GM12878 (cell line): Measurements from ENCODE around the gene KRTAP2-4. TPM values are rescaled to one million over a fixed set of nuclear protein-coding genes. Genes with fewer than 3 reads are reported as not detected.
"Not testable (repeated sequence)": the region's sequence is repeated elsewhere in the genome, so short reads cannot be mapped to it uniquely, and the experiment has no call there.

Source experiments
- ATAC-seq: fragments of 200-7000 bp; cut with Tn5 transposase; 3 replicates; pipeline ENCODE4 v1.9.1; 2020; ENCODE audit warnings: mild to moderate bottlenecking, moderate library complexity
- BruUV-seq: library from RNA; stranded (reverse); fragments of 400-500 nt; replicated peaks from 2 replicates; lab custom pipeline; 2021; lab: Mats Ljungman, UMichigan
- CTCF ChIA-PET: fragments of 300-600 bp; sonication (Branson Sonifier 250); formaldehyde crosslinking; extraction: SDS; loops from one replicate; lab custom pipeline; 2021; ENCODE audit warnings: inconsistent platforms; lab: Yijun Ruan, JAX
- POLR2A ChIA-PET: fragments of 350-600 bp; formaldehyde crosslinking; extraction: SDS; loops from one replicate; lab custom pipeline; 2021; ENCODE audit warnings: inconsistent platforms; lab: Charles Lee
- RAD21 ChIA-PET: fragments of 300-600 bp; sonication (Branson Sonifier 250); formaldehyde crosslinking; loops from one replicate; lab custom pipeline; 2023; ENCODE audit warnings: antibody characterized with exemption; ENCODE audit not compliant: unreplicated experiment; lab: Charles Lee
- SMC1A ChIA-PET: fragments of 300-600 bp; sonication (Branson Sonifier 250); formaldehyde crosslinking; loops from one replicate; lab custom pipeline; 2023; ENCODE audit not compliant: unreplicated experiment, uncharacterized antibody; lab: Charles Lee
- DNase-seq: peaks from one replicate; pipeline ENCODE4 v3.0.0-alpha.2; 2011; ENCODE audit warnings: low read depth, low spot score
- FAIRE-seq: peaks from 3 replicates; lab custom pipeline; 2011; peaks lifted over from hg19 to GRCh38; lab: Jason Lieb, UNC
- H2AFZ ChIP-seq: 2 replicates; pipeline ENCODE4 v1.6.0; 2011; ENCODE audit warnings: low read depth, low read length, control low read depth; ENCODE audit not compliant: control insufficient read depth
- H3K27ac ChIP-seq: 2 replicates; pipeline ENCODE4 v1.5.1; 2011; ENCODE audit warnings: control low read depth; ENCODE audit not compliant: control insufficient read depth, insufficient read depth
- H3K27me3 ChIP-seq, 2 experiments: replicated peaks in 1 of 2; 2 replicates each; pipeline versions ENCODE4 v1.6.0 to v1.6.1; 2011; ENCODE audit warnings: low read length in 1 of 2; ENCODE audit not compliant: control insufficient read depth in 2 of 2, insufficient read depth in 2 of 2
- H3K36me3 ChIP-seq, 2 experiments: 2 replicates each; pipeline ENCODE4 v1.5.1; 2011; ENCODE audit warnings: low read length in 1 of 2; ENCODE audit not compliant: control insufficient read depth in 2 of 2, insufficient read depth in 2 of 2
- H3K4me1 ChIP-seq: 2 replicates; pipeline ENCODE4 v1.6.1; 2011; ENCODE audit warnings: mild to moderate bottlenecking, low read length, moderate library complexity, mixed read lengths; ENCODE audit not compliant: control insufficient read depth, insufficient read depth
- H3K4me2 ChIP-seq: 2 replicates; pipeline ENCODE4 v1.6.0; 2011; ENCODE audit warnings: control low read depth; ENCODE audit not compliant: control insufficient read depth, insufficient read depth
- H3K4me3 ChIP-seq: fragments of 200-600 bp; sonication (generic); 2 replicates; pipeline ENCODE4 v1.5.1; 2016
- H3K79me2 ChIP-seq: 2 replicates; pipeline ENCODE4 v1.6.0; 2011; ENCODE audit warnings: low read length; ENCODE audit not compliant: control insufficient read depth, insufficient read depth
- H3K9ac ChIP-seq: 2 replicates; pipeline ENCODE4 v1.8.0; 2011; ENCODE audit warnings: low read length, control low read depth, mixed read lengths; ENCODE audit not compliant: control insufficient read depth, insufficient read depth
- H3K9me3 ChIP-seq: replicated peaks from 3 replicates; pipeline ENCODE4 v1.5.1; 2011; ENCODE audit warnings: mild to moderate bottlenecking, low read length; ENCODE audit not compliant: control insufficient read depth, insufficient read depth
- H4K20me1 ChIP-seq: 2 replicates; pipeline ENCODE4 v1.6.0; 2011; ENCODE audit not compliant: control insufficient read depth, insufficient read depth
- CTCF ChIP-seq, 3 experiments: IDR thresholded peaks in 2 of 3; conservative IDR thresholded peaks in 1 of 3; 2 replicates each; pipeline ENCODE4 v1.5.1; 2011; ENCODE audit warnings: low read depth in 3 of 3, low read length in 3 of 3, mild to moderate bottlenecking in 3 of 3, control low read depth in 2 of 3, moderate library complexity in 2 of 3, inconsistent platforms in 1 of 3, mixed read lengths in 1 of 3; ENCODE audit not compliant: control insufficient read depth in 2 of 3, insufficient read depth in 1 of 3; ENCODE audit errors: extremely low read depth in 1 of 3
- SKIL ChIP-seq: fragments of 450-650 bp; IDR thresholded peaks from 2 replicates; pipeline ENCODE4 v1.6.1; 2017; ENCODE audit warnings: mild to moderate bottlenecking, low read depth, inconsistent platforms; ENCODE audit not compliant: poor library complexity, severe bottlenecking
- TCF7 ChIP-seq: IDR thresholded peaks from 2 replicates; pipeline ENCODE4 v1.6.1; 2014; ENCODE audit warnings: antibody characterized with exemption, borderline replicate concordance
- ZNF207 ChIP-seq: fragments of 450-650 bp; IDR thresholded peaks from 2 replicates; pipeline ENCODE4 v1.6.1; 2014; ENCODE audit warnings: antibody characterized with exemption, mild to moderate bottlenecking, borderline replicate concordance
- WGBS: methylation state at CpG from one replicate; pipeline ENCODE4 v1.1.6; 2016; ENCODE audit warnings: low lambda C conversion rate; ENCODE audit not compliant: insufficient replicate concordance, insufficient coverage; ENCODE audit errors: missing lambda C conversion rate; 5-methylcytosine and 5-hydroxymethylcytosine counted together
- in situ Hi-C: fragments of 300-500 bp; cut with MboI; formaldehyde crosslinking; loops from 9 replicates; pipeline ENCODE4 v1.14.3; 2018; ENCODE audit warnings: mixed read lengths
- intact Hi-C: fragments of 100-400 bp; cut with micrococcal nuclease; formaldehyde crosslinking; loops from one replicate; pipeline ENCODE4 v1.14.2; 2022; ENCODE audit not compliant: unreplicated experiment
- polyA plus RNA-seq, 11 experiments: library from polyadenylated mRNA; depleted of rRNA in 4 of 11; unstranded in 6 of 11; stranded (reverse) in 5 of 11; fragments of >200 nt; fragmentation: Nextera tagmentation in 4 of 11; fragmentation: Illumina TruSeq in 1 of 11; extraction: Ambion mirVana in 4 of 11; extraction: Trizol in 1 of 11; gene quantifications; 1 replicate in 1 of 11; 2 replicates in 10 of 11; pipeline versions ENCODE4 v1.2.1 to v1.2.3, GENCODE V29; 2011 to 2016; ENCODE audit warnings: inconsistent platforms in 2 of 11, missing spikeins in 2 of 11, low read depth in 1 of 11
- total RNA-seq, 4 experiments: library from RNA; depleted of rRNA in 3 of 4; stranded (reverse); fragments of >200 nt in 3 of 4; fragmentation: Illumina TruSeq in 1 of 4; extraction: Trizol in 1 of 4; gene quantifications; 2 replicates each; pipeline versions ENCODE4 v1.2.1 to v1.2.3, GENCODE V29; 2013 to 2021

Gene KRTAP2-4
- total and polyA plus RNA-seq, 10 of the 15 experiments (the other 5 are each of a cell fraction or from before 2014, with no cell fraction given), result not detected

- ChIA-PET POLR2A (no interaction called here), CTCF (no interaction called here), RAD21 (no interaction called here), SMC1A (no interaction called here)
- no peak overlapping the region for H3K9ac ChIP-seq
- no peak overlapping the region for H3K4me3 ChIP-seq
- H3K9me3 ChIP-seq, result no peaks in the 10 kb centered on the region
- 0% methylated on average over 1 of the region's 1 CpG for WGBS
- no peaks in the 10 kb centered on the region for H4K20me1 ChIP-seq
- no TSS peak for BruUV-seq
- H3K27me3 ChIP-seq, result no peaks in the 10 kb centered on the region
- H3K36me3 ChIP-seq, result no peaks in the 10 kb centered on the region
- ATAC-seq (no peak), DNase-seq (no peak), FAIRE-seq (no peak)
- no peak overlapping the region for H3K4me2 ChIP-seq
- in situ Hi-C loops (no loop called here), intact Hi-C loops (no loop called here)
- no peak overlapping the region for H3K27ac ChIP-seq
- no peaks in the 10 kb centered on the region for H3K79me2 ChIP-seq
- TF ChIP-seq ZNF207, result no peak
- no peak for TF ChIP-seq CTCF (IDR thresholded peaks at IDR 0.05 in 2 of 3, conservative IDR thresholded peaks at IDR 0.05 in 1 of 3; ENCODE audit: control insufficient read depth in 2 of 3, extremely low read depth in 1 of 3, insufficient read depth in 1 of 3, low read depth in 3 of 3, low read length in 3 of 3)
- no peak for TF ChIP-seq TCF7
- TF ChIP-seq SKIL, result no peak
- no peak overlapping the region for H2AFZ ChIP-seq
- H3K4me1 ChIP-seq, result no peaks in the 10 kb centered on the region
Observed at GRCh38 chr17:41107941-41108450, 42.3 kb upstream of the KRTAP2-4 start.

- ATAC-seq, SMC1A ChIA-PET, H3K4me2 ChIP-seq, CTCF ChIA-PET, RAD21 ChIA-PET, H4K20me1 ChIP-seq, POLR2A ChIA-PET, H2AFZ ChIP-seq, H3K4me1 ChIP-seq, H3K4me3 ChIP-seq, DNase-seq, in situ Hi-C loops, H3K79me2 ChIP-seq, BruUV-seq, H3K9ac ChIP-seq, FAIRE-seq, H3K9me3 ChIP-seq, intact Hi-C loops, H3K27me3 ChIP-seq, H3K36me3 ChIP-seq, H3K27ac ChIP-seq: not testable (repeated sequence)
- 22% methylated on average over 10 of the region's 10 CpGs for WGBS
Observed at GRCh38 chr17:41105347-41105746, 39.7 kb upstream of the KRTAP2-4 start, which contains the start of gene KRTAP4-9. Gene KRTAP4-9 (plus strand): TSS chr17:41105389. CDS start chr17:41105389, 0 bp downstream.

GRCh38 chr17:41104386-41105038 lies 38.8 kb upstream of the KRTAP2-4 start:
- H3K27me3 ChIP-seq, DNase-seq, CTCF ChIA-PET, RAD21 ChIA-PET, H3K4me2 ChIP-seq, H3K9ac ChIP-seq, SMC1A ChIA-PET, in situ Hi-C loops, H3K4me1 ChIP-seq, intact Hi-C loops, H3K27ac ChIP-seq, H4K20me1 ChIP-seq, H3K9me3 ChIP-seq, BruUV-seq, H3K4me3 ChIP-seq, H3K36me3 ChIP-seq, FAIRE-seq, POLR2A ChIA-PET, H2AFZ ChIP-seq, H3K79me2 ChIP-seq, ATAC-seq: not testable (repeated sequence)
- 0% methylated on average over 2 of the region's 2 CpGs for WGBS
